ENCODE results near the gene ATP6V1F.

DNA sequence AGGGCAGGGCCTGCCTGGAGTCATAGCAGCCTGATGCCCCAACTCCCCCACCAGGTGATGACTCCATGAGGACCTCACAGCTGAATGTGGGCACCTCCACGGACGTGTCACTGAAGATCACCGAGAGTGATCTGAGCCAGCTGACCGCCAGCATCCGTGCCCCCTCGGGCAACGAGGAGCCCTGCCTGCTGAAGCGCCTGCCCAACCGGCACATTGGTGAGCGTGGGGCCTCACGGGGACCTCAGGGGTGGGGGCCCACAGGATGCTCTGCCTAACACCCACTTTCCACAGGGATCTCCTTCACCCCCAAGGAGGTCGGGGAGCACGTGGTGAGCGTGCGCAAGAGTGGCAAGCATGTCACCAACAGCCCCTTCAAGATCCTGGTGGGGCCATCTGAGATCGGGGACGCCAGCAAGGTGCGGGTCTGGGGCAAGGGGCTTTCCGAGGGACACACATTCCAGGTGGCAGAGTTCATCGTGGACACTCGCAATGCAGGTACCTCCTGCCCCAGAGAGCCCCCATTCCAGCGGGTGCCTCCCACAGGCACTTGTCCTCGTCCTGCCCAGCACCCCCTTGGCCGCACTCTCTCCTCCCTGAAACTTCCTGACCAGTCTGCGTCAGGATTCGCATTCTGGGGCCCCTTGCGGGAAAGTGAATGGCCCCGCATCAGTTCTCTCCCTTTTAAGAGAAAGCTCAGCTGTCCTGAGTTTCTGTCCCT lies 10.0 kb upstream of the ATP6V1F start:
- TF ChIP-seq CTCF (conservative IDR thresholded peaks at IDR 0.05 in 1 of 2, IDR thresholded peaks at IDR 0.05 in 1 of 2; ENCODE audit: extremely low read depth in 1 of 2, insufficient read depth in 1 of 2, low read depth in 1 of 2, low read length in 2 of 2) (no peak), EZH2 (IDR thresholded peaks at IDR 0.05; ENCODE audit: borderline replicate concordance, low read length) (no peak)
